Right lobe of liver (tissue), 6 donors: ENCODE data around the gene EPS8L1. TPM values are rescaled to one million over a fixed set of nuclear protein-coding genes. Genes with fewer than 3 reads are reported as not detected.
A peak's percentile ranks its signal among the peaks of the same experiment; 100 is the strongest.

Experiments used
- ATAC-seq, 4 donors: fragments of 200-7000 bp; cut with Tn5 transposase; one replicate each; pipeline ENCODE4 v1.9.1; 2020; ENCODE audit warnings: mild to moderate bottlenecking in 4 of 4, moderate library complexity in 4 of 4
- DNase-seq, 3 donors: peaks; one replicate each; pipeline ENCODE4 v3.0.0-alpha.2; 2020
- H3K27ac ChIP-seq, 3 donors: fragments of 200-600 bp; one replicate each; pipeline ENCODE4 v1.8.0; 2022
- H3K27me3 ChIP-seq, 2 donors: fragments of 200-600 bp; one replicate each; pipeline ENCODE4 v1.8.0; 2022
- H3K36me3 ChIP-seq, 4 donors: fragments of 200-600 bp; sonication (generic) in 1 of 4; one replicate each; pipeline versions ENCODE4 v1.5.1 to v1.8.0; 2017 to 2022; ENCODE audit warnings: control low read depth in 1 of 4
- H3K4me1 ChIP-seq, 4 donors: fragments of 200-600 bp; sonication (generic) in 1 of 4; one replicate each; pipeline versions ENCODE4 v1.5.1 to v1.8.0; 2017 to 2022; ENCODE audit warnings: control low read depth in 1 of 4
- H3K4me3 ChIP-seq, 3 donors: fragments of 200-600 bp; one replicate each; pipeline ENCODE4 v1.8.0; 2022
- H3K9me3 ChIP-seq, 4 donors: fragments of 200-600 bp; sonication (generic) in 1 of 4; one replicate each; pipeline versions ENCODE4 v1.5.1 to v1.8.0; 2017 to 2022; ENCODE audit warnings: control low read depth in 1 of 4
- POLR2A ChIP-seq: fragments of 450-650 bp; IDR thresholded peaks from one replicate; pipeline ENCODE4 v1.6.1; 2017; ENCODE audit warnings: antibody characterized with exemption, mild to moderate bottlenecking
- WGBS: methylation state at CpG from one replicate; pipeline ENCODE4 v1.1.6; 2018; ENCODE audit warnings: low coverage, low lambda C conversion rate; ENCODE audit not compliant: insufficient coverage; ENCODE audit errors: missing lambda C conversion rate; 5-methylcytosine and 5-hydroxymethylcytosine counted together
- intact Hi-C, 2 donors: fragments of 100-400 bp; cut with DNase I; formaldehyde crosslinking; loops; one replicate each; pipeline versions ENCODE4 v1.11.2 to v1.14.1; 2022
- total RNA-seq, 6 experiments: library from RNA; depleted of rRNA in 2 of 6; stranded (reverse); fragments of >200 nt in 2 of 6; fragmentation: NEBNext Ultra II Directional in 3 of 6; extraction: Animal tissue kit (Norgen Biotek cat#: 25700) in 3 of 6; gene quantifications; one replicate each; pipeline versions ENCODE4 v1.1.0 to v1.2.4, GENCODE V29; 2016 to 2023
- TF ChIP-seq, protein P1 (sequence below), 4 donors: fragments of 200-600 bp in 3 of 4; fragments of 450-650 bp in 1 of 4; IDR thresholded peaks; one replicate each; pipeline versions ENCODE4 v1.5.1 to v1.8.0; 2016 to 2022; ENCODE audit warnings: antibody characterized with exemption in 4 of 4, mild to moderate bottlenecking in 2 of 4
- donor health status: DM: no; HTN: yes; CAD: no.
- donor health status: DM: no; HTN: no; CAD: no.
- donor health status: DM: no; HTN: no; CAD: no.
- donor health status: DM: no; HTN: yes; CAD: no.
- donor health status: DM: no; HTN: yes; CAD: no.

The EPS8L1 gene
- total RNA-seq, 6 experiments from 2014 or later: 0.49 to 2.4 (median 1.2) TPM

- ATAC-seq: no peak
- no peaks in the 10 kb centered on the region for H3K27me3 ChIP-seq
- intact Hi-C loops: no loop called here
- DNase-seq: no peak
- TF ChIP-seq, protein P1, sequence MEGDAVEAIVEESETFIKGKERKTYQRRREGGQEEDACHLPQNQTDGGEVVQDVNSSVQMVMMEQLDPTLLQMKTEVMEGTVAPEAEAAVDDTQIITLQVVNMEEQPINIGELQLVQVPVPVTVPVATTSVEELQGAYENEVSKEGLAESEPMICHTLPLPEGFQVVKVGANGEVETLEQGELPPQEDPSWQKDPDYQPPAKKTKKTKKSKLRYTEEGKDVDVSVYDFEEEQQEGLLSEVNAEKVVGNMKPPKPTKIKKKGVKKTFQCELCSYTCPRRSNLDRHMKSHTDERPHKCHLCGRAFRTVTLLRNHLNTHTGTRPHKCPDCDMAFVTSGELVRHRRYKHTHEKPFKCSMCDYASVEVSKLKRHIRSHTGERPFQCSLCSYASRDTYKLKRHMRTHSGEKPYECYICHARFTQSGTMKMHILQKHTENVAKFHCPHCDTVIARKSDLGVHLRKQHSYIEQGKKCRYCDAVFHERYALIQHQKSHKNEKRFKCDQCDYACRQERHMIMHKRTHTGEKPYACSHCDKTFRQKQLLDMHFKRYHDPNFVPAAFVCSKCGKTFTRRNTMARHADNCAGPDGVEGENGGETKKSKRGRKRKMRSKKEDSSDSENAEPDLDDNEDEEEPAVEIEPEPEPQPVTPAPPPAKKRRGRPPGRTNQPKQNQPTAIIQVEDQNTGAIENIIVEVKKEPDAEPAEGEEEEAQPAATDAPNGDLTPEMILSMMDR (IDR thresholded peaks at IDR 0.05): no peak
- no peak for TF ChIP-seq POLR2A
- H3K27ac ChIP-seq: no peak overlapping the region
- no peaks in the 10 kb centered on the region for H3K9me3 ChIP-seq
- 59% methylated on average over 4 of the region's 12 CpGs for WGBS
- no peak overlapping the region for H3K4me3 ChIP-seq
- H3K36me3 ChIP-seq: peaks cover 0 to 15% (median 4%) of the 10 kb centered on the region in 4 donors
- H3K4me1 ChIP-seq: peaks cover 0 to 12% (median 4%) of the 10 kb centered on the region in 4 donors
These were observed 12.4 kb downstream of the EPS8L1 start for GRCh38 chr19:55088021-55088451.

GRCh38 chr19:55088543-55089341 lies 13.1 kb downstream of the EPS8L1 start:
- H3K27ac ChIP-seq: no peak overlapping the region
- H3K4me3 ChIP-seq: no peak overlapping the region
- H3K4me1 ChIP-seq: peaks cover 0 to 12% (median 4%) of the 10 kb centered on the region in 4 donors
- intact Hi-C loops: no loop called here
- no peaks in the 10 kb centered on the region for H3K9me3 ChIP-seq
- WGBS: 39% methylated on average over 15 of the region's 18 CpGs
- ATAC-seq (peak in 3 of 4 donors; percentile 20 to 43 (median 33)), DNase-seq (peak in 1 of 3 donors; percentile 64)
- no peaks in the 10 kb centered on the region for H3K27me3 ChIP-seq
- TF ChIP-seq POLR2A: no peak
- TF ChIP-seq, protein P1 (IDR thresholded peaks at IDR 0.05): peak; percentile 26 to 79 (median 74)
- H3K36me3 ChIP-seq: peaks cover 0 to 15% (median 5%) of the 10 kb centered on the region in 4 donors

DNA sequence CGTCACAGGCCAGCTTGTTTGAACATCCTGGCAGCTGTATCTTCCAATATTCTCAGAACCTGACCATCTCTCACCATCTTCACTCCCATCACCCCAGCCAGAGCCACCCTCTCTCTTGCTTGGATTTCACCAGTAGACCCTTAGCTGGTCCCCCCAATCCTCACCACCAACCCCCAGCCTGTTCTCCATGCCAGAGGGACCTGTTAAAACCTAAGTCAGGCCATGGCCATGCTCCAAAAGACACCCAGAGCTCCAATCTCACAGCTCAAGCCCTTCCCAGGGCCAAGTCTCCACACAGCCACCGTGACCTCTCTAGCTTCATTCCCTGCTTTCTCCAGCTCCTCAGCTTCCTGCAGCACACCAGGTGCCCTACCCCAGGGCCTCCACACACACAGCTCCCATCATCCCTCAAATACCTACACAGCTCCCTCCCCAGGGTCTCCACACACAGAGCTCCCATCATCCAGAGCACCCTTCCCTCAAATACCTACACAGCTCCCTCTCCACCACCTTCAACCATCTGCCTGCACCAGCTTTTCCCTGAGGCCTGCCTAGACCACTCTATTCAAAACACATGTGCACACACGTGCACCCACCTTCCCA lies 13.8 kb downstream of the EPS8L1 start:
- Histone ChIP-seq H3K9me3 (no peaks in the 10 kb centered on the region), H3K4me3 (no peak overlapping the region), H3K4me1 (peaks cover 0 to 12% (median 4%) of the 10 kb centered on the region in 4 donors), H3K27me3 (no peaks in the 10 kb centered on the region), H3K36me3 (peaks cover 0 to 17% (median 5%) of the 10 kb centered on the region in 4 donors), H3K27ac (no peak overlapping the region)
- ATAC-seq (no peak), DNase-seq (no peak)
- TF ChIP-seq, protein P1 (IDR thresholded peaks at IDR 0.05): no peak
- no peak for TF ChIP-seq POLR2A
- intact Hi-C loops: no loop called here
- 94% methylated on average over 3 of the region's 3 CpGs for WGBS

GRCh38 chr19:55090564-55090963 lies 14.9 kb downstream of the EPS8L1 start:
- DNase-seq (peak in 1 of 3 donors; percentile 46), ATAC-seq (no peak)
- Histone ChIP-seq H3K9me3 (no peaks in the 10 kb centered on the region), H3K27ac (no peak overlapping the region), H3K36me3 (peaks cover 0 to 26% (median 9%) of the 10 kb centered on the region in 4 donors), H3K4me3 (no peak overlapping the region), H3K27me3 (no peaks in the 10 kb centered on the region), H3K4me1 (peaks cover 0 to 12% (median 4%) of the 10 kb centered on the region in 4 donors)
- TF ChIP-seq POLR2A: no peak
- intact Hi-C loops: no loop called here
- 50% methylated on average over 2 of the region's 13 CpGs for WGBS
